ENCODE data around the gene PET100. TPM values are rescaled to one million over a fixed set of nuclear protein-coding genes. Genes with fewer than 3 reads are reported as not detected.

Gene PET100
- total and polyA plus RNA-seq, 10 of the 15 experiments (the other 5 are each of a cell fraction or from before 2014, with no cell fraction given), result 47.0 to 462 (median 126) TPM

GRCh38 chr19:7596211-7596937, 33.2 kb upstream of the PET100 start:
- ATAC-seq (peak; percentile 40; the same call in 2 of the 3 replicates), DNase-seq (ENCODE audit: low read depth, low spot score) (no peak), FAIRE-seq (no peak)
- Histone ChIP-seq H3K4me1 (ENCODE audit: control insufficient read depth, insufficient read depth, low read length) (no peaks in the 10 kb centered on the region; the same call in 1 of the 2 replicates), H3K27me3 (replicated peaks in 1 of 2; ENCODE audit: control insufficient read depth in 2 of 2, insufficient read depth in 2 of 2, low read length in 1 of 2) (peaks cover 0 to 2% of the 10 kb centered on the region in 2 experiments; a peak in 1 of 4 replicates), H3K4me2 (ENCODE audit: control insufficient read depth, insufficient read depth) (peak overlapping the region; percentile 31; the same call in 1 of the 2 replicates), H3K9ac (ENCODE audit: control insufficient read depth, insufficient read depth, low read length) (no peak overlapping the region), H3K4me3 (peak overlapping the region; percentile 50; the same call in 1 of the 2 replicates), H2AFZ (ENCODE audit: control insufficient read depth, low read depth, low read length) (no peak overlapping the region), H3K27ac (ENCODE audit: control insufficient read depth, insufficient read depth) (no peak overlapping the region), H3K36me3 (ENCODE audit: control insufficient read depth in 2 of 2, insufficient read depth in 2 of 2, low read length in 1 of 2) (no peaks in the 10 kb centered on the region), H3K79me2 (ENCODE audit: control insufficient read depth, insufficient read depth, low read length) (no peaks in the 10 kb centered on the region), H3K9me3 (replicated peaks; ENCODE audit: control insufficient read depth, insufficient read depth, low read length) (no peaks in the 10 kb centered on the region), H4K20me1 (ENCODE audit: control insufficient read depth, insufficient read depth) (no peaks in the 10 kb centered on the region)
- BruUV-seq (replicated peaks), result no TSS peak
- WGBS (ENCODE audit: insufficient coverage, insufficient replicate concordance, low lambda C conversion rate, missing lambda C conversion rate), result 35% methylated on average over 39 of the region's 70 CpGs
- TF ChIP-seq JUNB (IDR thresholded peaks at IDR 0.05), result no peak
- TF ChIP-seq IRF4 (IDR thresholded peaks at IDR 0.05; ENCODE audit: low read depth, low read length), result no peak
- no peak for TF ChIP-seq ZBED1 (IDR thresholded peaks at IDR 0.05; ENCODE audit: borderline replicate concordance)
- TF ChIP-seq DPF2 (IDR thresholded peaks at IDR 0.05), result 0 out of 2 replicates have a peak, but pooled peaks have one; percentile 27
- 0 out of 2 replicates have a peak, but pooled peaks have one; percentile 48 for TF ChIP-seq RELB (IDR thresholded peaks at IDR 0.05; ENCODE audit: low read depth)
- no peak for TF ChIP-seq NRF1 (conservative IDR thresholded peaks at IDR 0.05; ENCODE audit: low read depth, low read length)
- no peak for TF ChIP-seq ATF2 (IDR thresholded peaks at IDR 0.05; ENCODE audit: low read length)
- peak in 2 of 3 experiments; percentile 10 to 11; a peak in 2 of 6 replicates for TF ChIP-seq CTCF (IDR thresholded peaks at IDR 0.05 in 2 of 3, conservative IDR thresholded peaks at IDR 0.05 in 1 of 3; ENCODE audit: control insufficient read depth in 2 of 3, extremely low read depth in 1 of 3, insufficient read depth in 1 of 3, low read depth in 3 of 3, low read length in 3 of 3)
- TF ChIP-seq SMAD5 (IDR thresholded peaks at IDR 0.05; ENCODE audit: low read depth), result no peak
- peak; percentile 73 for TF ChIP-seq GATAD2B (conservative IDR thresholded peaks at IDR 0.05; ENCODE audit: low read depth)
- no peak for TF ChIP-seq CBFB (IDR thresholded peaks at IDR 0.05; ENCODE audit: low read depth)
- no peak for TF ChIP-seq POLR2A (IDR thresholded peaks at IDR 0.05; ENCODE audit: low read depth, low read length)
- peak; percentile 26; the same call in 1 of the 2 replicates for TF ChIP-seq IKZF1 (conservative IDR thresholded peaks at IDR 0.05)
- TF ChIP-seq E2F4 (IDR thresholded peaks at IDR 0.05; ENCODE audit: low read depth, low read length), result no peak
- ChIA-PET CTCF (interaction anchor here (0.6 to 4.7 kb wide), 9 partner anchors 12 to 270 kb away, joined by 3 to 30 read pairs (median 3); partner anchors contain the start of gene TRAPPC5), SMC1A (ENCODE audit: uncharacterized antibody, unreplicated experiment) (interaction anchor here (0.7 to 2.5 kb wide), 5 partner anchors 9 to 239 kb away, joined by 3 to 7 read pairs (median 3); no protein-coding TSS in a partner anchor), RAD21 (ENCODE audit: unreplicated experiment) (interaction anchor here (0.9 to 2.1 kb wide), 4 partner anchors 28 to 497 kb away, joined by 3 to 16 read pairs (median 4); partner anchors contain the start of genes PET100, TRAPPC5 and XAB2), POLR2A (interaction anchor here (1.1 to 1.7 kb wide), 3 partner anchors 9 to 200 kb away, joined by 3 to 6 read pairs (median 3); no protein-coding TSS in a partner anchor)
- in situ Hi-C loops (cut with MboI), result no loop called here
- intact Hi-C loops (cut with micrococcal nuclease; ENCODE audit: unreplicated experiment), result no loop called here

Data from GM12878 (cell line).